ENCODE measurements around the gene BFSP2.
"Not testable (repeated sequence)": the region's sequence is repeated elsewhere in the genome, so short reads cannot be mapped to it uniquely, and the experiment has no call there.

Gene BFSP2

GRCh38 chr3:133477487-133477886 lies 77.6 kb downstream of the BFSP2 start:
- CTCF ChIA-PET, result interaction anchor here (1.0 to 1.5 kb wide), 3 partner anchors 11 to 101 kb away, joined by 3 to 4 read pairs (median 3); no protein-coding TSS in a partner anchor
- TF ChIP-seq CTCF (IDR thresholded peaks at IDR 0.05; ENCODE audit: insufficient read depth, low read length, missing control alignments), result no peak
- DNase-seq (ENCODE audit: low read depth, low spot score), result no peak
- no peak overlapping the region for H3K4me3 ChIP-seq (ENCODE audit: low read depth, low read length)
- POLR2A ChIA-PET, result no interaction called here

GRCh38 chr3:133478624-133479023 lies 78.8 kb downstream of the BFSP2 start:
- ChIA-PET CTCF (interaction anchor here (1.3 to 2.4 kb wide), 3 partner anchors 10 to 100 kb away, joined by 3 to 8 read pairs (median 4); no protein-coding TSS in a partner anchor), POLR2A (no interaction called here)
- DNase-seq (ENCODE audit: low read depth, low spot score), result no peak
- TF ChIP-seq CTCF (IDR thresholded peaks at IDR 0.05; ENCODE audit: insufficient read depth, low read length, missing control alignments), result no peak
- no peak overlapping the region for H3K4me3 ChIP-seq (ENCODE audit: low read depth, low read length)

GRCh38 chr3:133479401-133479800 lies 79.5 kb downstream of the BFSP2 start:
- ChIA-PET POLR2A (no interaction called here), CTCF (interaction anchor here (0.5 to 2.4 kb wide), 4 partner anchors 9 to 119 kb away, joined by 3 to 8 read pairs (median 5); no protein-coding TSS in a partner anchor)
- H3K4me3 ChIP-seq (ENCODE audit: low read depth, low read length), result no peak overlapping the region
- TF ChIP-seq CTCF (IDR thresholded peaks at IDR 0.05; ENCODE audit: insufficient read depth, low read length, missing control alignments), result no peak
- DNase-seq (ENCODE audit: low read depth, low spot score), result no peak

GRCh38 chr3:133479895-133480669 lies 80.2 kb downstream of the BFSP2 start:
- no peak for DNase-seq (ENCODE audit: low read depth, low spot score)
- TF ChIP-seq CTCF (IDR thresholded peaks at IDR 0.05; ENCODE audit: insufficient read depth, low read length, missing control alignments), result no peak
- ChIA-PET CTCF (interaction anchor here (0.5 to 2.4 kb wide), 5 partner anchors 8 to 118 kb away, joined by 3 to 8 read pairs (median 5); no protein-coding TSS in a partner anchor), POLR2A (no interaction called here)
- no peak overlapping the region for H3K4me3 ChIP-seq (ENCODE audit: low read depth, low read length)

GRCh38 chr3:133482474-133482873 lies 82.6 kb downstream of the BFSP2 start:
- CTCF ChIA-PET; H3K4me3 ChIP-seq (ENCODE audit: low read depth, low read length); DNase-seq (ENCODE audit: low read depth, low spot score); POLR2A ChIA-PET: not testable (repeated sequence)

- no peak overlapping the region for H3K4me3 ChIP-seq (ENCODE audit: low read depth, low read length)
- ChIA-PET POLR2A (no interaction called here), CTCF (interaction anchor here (0.9 to 6.5 kb wide), 3 partner anchors 13 to 92 kb away, joined by 3 to 48 read pairs (median 3); no protein-coding TSS in a partner anchor)
- no peak for DNase-seq (ENCODE audit: low read depth, low spot score)
- no peak for TF ChIP-seq CTCF (IDR thresholded peaks at IDR 0.05; ENCODE audit: insufficient read depth, low read length, missing control alignments)
Observed at GRCh38 chr3:133486658-133487057, 86.8 kb downstream of the BFSP2 start.
